OCI-LY7 (cell line): ENCODE measurements around the gene NIN. TPM values are rescaled to one million over a fixed set of nuclear protein-coding genes. Genes with fewer than 3 reads are reported as not detected.

Experiments
- BruUV-seq: library from RNA; stranded (reverse); fragments of 400-500 nt; replicated peaks from 2 replicates; lab custom pipeline; 2021; lab: Mats Ljungman, UMichigan
- CTCF ChIA-PET: fragments of 300-600 bp; sonication (Branson Sonifier 250); formaldehyde crosslinking; loops from one replicate; lab custom pipeline; 2022; ENCODE audit warnings: antibody characterized with exemption; ENCODE audit not compliant: unreplicated experiment; lab: Charles Lee
- POLR2A ChIA-PET: fragments of 300-600 bp; sonication (Branson Sonifier 250); formaldehyde crosslinking; loops from one replicate; lab custom pipeline; 2022; ENCODE audit warnings: antibody characterized with exemption; lab: Charles Lee
- DNase-seq: peaks from one replicate; pipeline ENCODE4 v3.0.0-alpha.2; 2015; ENCODE audit warnings: low spot score
- H2AFZ ChIP-seq: fragments of 200-600 bp; sonication (generic), shearing (Covaris generic); 2 replicates; pipeline ENCODE4 v1.6.1; 2014; ENCODE audit warnings: mild to moderate bottlenecking, antibody characterized with exemption, low read length, moderate library complexity
- H3K27ac ChIP-seq: fragments of 200-600 bp; sonication (generic); 2 replicates; pipeline ENCODE4 v1.5.1; 2014; ENCODE audit warnings: mixed run types, low read depth, mild to moderate bottlenecking, moderate library complexity, low read length, inconsistent platforms; ENCODE audit not compliant: poor library complexity, severe bottlenecking
- H3K36me3 ChIP-seq: fragments of 200-600 bp; sonication (generic); 2 replicates; pipeline ENCODE4 v1.6.1; 2014; ENCODE audit warnings: mild to moderate bottlenecking, antibody characterized with exemption, low read length, moderate library complexity, mixed read lengths; ENCODE audit not compliant: insufficient read depth
- H3K4me1 ChIP-seq: fragments of 200-600 bp; sonication (generic); 2 replicates; pipeline ENCODE4 v1.5.1; 2014; ENCODE audit warnings: mild to moderate bottlenecking, low read length; ENCODE audit not compliant: insufficient read depth, poor library complexity, severe bottlenecking
- H3K4me2 ChIP-seq: fragments of 200-600 bp; sonication (generic); 2 replicates; pipeline ENCODE4 v1.6.1; 2014; ENCODE audit warnings: mild to moderate bottlenecking, low read length
- H3K4me3 ChIP-seq: fragments of 200-600 bp; sonication (generic); 2 replicates; pipeline ENCODE4 v1.5.1; 2014; ENCODE audit warnings: mild to moderate bottlenecking, low read depth, low read length; ENCODE audit not compliant: poor library complexity, severe bottlenecking
- H3K79me2 ChIP-seq: fragments of 200-600 bp; sonication (generic); 2 replicates; pipeline ENCODE4 v1.6.1; 2016; ENCODE audit warnings: low read depth, mild to moderate bottlenecking, low read length, moderate library complexity, mixed read lengths; ENCODE audit not compliant: insufficient read depth
- H3K9me2 ChIP-seq: fragments of 200-600 bp; sonication (generic); 2 replicates; pipeline ENCODE4 v1.6.1; 2016; ENCODE audit warnings: mild to moderate bottlenecking, low read length, mixed read lengths; ENCODE audit not compliant: insufficient read depth
- H3K9me3 ChIP-seq: fragments of 200-600 bp; sonication (generic); 2 replicates; pipeline ENCODE4 v1.6.1; 2014; ENCODE audit warnings: mild to moderate bottlenecking, mixed run types, low read length, mixed read lengths
- H4K20me1 ChIP-seq: fragments of 200-600 bp; sonication (generic); 2 replicates; pipeline ENCODE4 v1.6.1; 2014; ENCODE audit warnings: mild to moderate bottlenecking, antibody characterized with exemption, low read length, moderate library complexity, mixed read lengths; ENCODE audit not compliant: insufficient read depth
- EZH2phosphoT487 ChIP-seq: fragments of 200-600 bp; sonication (generic); IDR thresholded peaks from 2 replicates; pipeline ENCODE4 v1.6.1; 2018; ENCODE audit warnings: low read depth, borderline replicate concordance, mild to moderate bottlenecking, mixed run types, antibody characterized with exemption, low read length, moderate library complexity, mixed read lengths
- intact Hi-C: fragments of 100-400 bp; cut with micrococcal nuclease; formaldehyde crosslinking; loops from one replicate; pipeline ENCODE4 v1.10.0; 2022; ENCODE audit not compliant: unreplicated experiment
- total RNA-seq, 2 experiments: library from RNA; depleted of rRNA in 1 of 2; stranded (reverse); fragments of >200 nt in 1 of 2; shearing (Covaris generic) in 1 of 2; gene quantifications; 2 replicates each; pipeline ENCODE4 v1.2.3, GENCODE V29; 2014 to 2022
- TF ChIP-seq, protein P1 (sequence below): fragments of 200-600 bp; sonication (generic); conservative IDR thresholded peaks from 2 replicates; pipeline ENCODE4 v1.5.1; 2014; ENCODE audit warnings: mild to moderate bottlenecking, antibody characterized with exemption, low read length, moderate library complexity, mixed read lengths

NIN gene
- total RNA-seq, 2 experiments from 2014 or later = 95.3 to 189 TPM

- no TSS peak for BruUV-seq
- DNase-seq = peak; percentile 87
- Histone ChIP-seq H3K9me2 (no peaks in the 10 kb centered on the region), H3K4me3 (peak overlapping the region; percentile 68), H4K20me1 (no peaks in the 10 kb centered on the region), H3K27ac (peak overlapping the region; percentile 62), H3K4me2 (peak overlapping the region; percentile 99), H3K36me3 (no peaks in the 10 kb centered on the region), H3K4me1 (peaks cover 39% of the 10 kb centered on the region), H3K79me2 (no peaks in the 10 kb centered on the region), H2AFZ (peak overlapping the region; percentile 99), H3K9me3 (no peaks in the 10 kb centered on the region)
- ChIA-PET POLR2A (interaction anchor here (0.6 to 5.5 kb wide), 34 partner anchors 10 to 1421 kb away, joined by 3 to 78 read pairs (median 4); partner anchors contain the start of genes ABHD12B, NEMF and NIN), CTCF (interaction anchor here (0.6 to 3.5 kb wide), 16 partner anchors 10 to 889 kb away, joined by 3 to 32 read pairs (median 4); no protein-coding TSS in a partner anchor)
- intact Hi-C loops = loop anchor here (1.0 to 5.0 kb wide), 9 partner anchors 30 to 548 kb away; partner anchors contain the start of genes DMAC2L, L2HGDH and MAP4K5
- TF ChIP-seq EZH2phosphoT487 = no peak
- TF ChIP-seq, protein P1, sequence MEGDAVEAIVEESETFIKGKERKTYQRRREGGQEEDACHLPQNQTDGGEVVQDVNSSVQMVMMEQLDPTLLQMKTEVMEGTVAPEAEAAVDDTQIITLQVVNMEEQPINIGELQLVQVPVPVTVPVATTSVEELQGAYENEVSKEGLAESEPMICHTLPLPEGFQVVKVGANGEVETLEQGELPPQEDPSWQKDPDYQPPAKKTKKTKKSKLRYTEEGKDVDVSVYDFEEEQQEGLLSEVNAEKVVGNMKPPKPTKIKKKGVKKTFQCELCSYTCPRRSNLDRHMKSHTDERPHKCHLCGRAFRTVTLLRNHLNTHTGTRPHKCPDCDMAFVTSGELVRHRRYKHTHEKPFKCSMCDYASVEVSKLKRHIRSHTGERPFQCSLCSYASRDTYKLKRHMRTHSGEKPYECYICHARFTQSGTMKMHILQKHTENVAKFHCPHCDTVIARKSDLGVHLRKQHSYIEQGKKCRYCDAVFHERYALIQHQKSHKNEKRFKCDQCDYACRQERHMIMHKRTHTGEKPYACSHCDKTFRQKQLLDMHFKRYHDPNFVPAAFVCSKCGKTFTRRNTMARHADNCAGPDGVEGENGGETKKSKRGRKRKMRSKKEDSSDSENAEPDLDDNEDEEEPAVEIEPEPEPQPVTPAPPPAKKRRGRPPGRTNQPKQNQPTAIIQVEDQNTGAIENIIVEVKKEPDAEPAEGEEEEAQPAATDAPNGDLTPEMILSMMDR = peak; percentile 82
These were observed 29.6 kb upstream of the NIN start for GRCh38 chr14:50860478-50861086.

DNA sequence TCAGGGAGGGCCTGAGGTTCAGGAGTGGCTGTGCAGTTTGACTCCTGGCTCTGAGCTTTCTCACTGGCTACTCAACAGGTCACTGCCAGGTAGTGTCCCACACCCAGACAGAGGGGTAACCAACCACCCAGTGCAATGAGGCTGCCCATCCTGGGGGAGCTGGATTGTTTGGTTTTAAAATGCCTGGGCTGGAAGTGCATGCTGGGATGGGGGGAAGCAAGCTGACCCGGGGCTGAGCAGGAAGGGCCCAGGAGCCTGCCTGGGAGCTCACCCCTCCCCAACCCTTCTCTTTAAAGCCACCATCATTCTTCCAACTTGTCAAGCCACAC lies 28.3 kb upstream of the NIN start:
- no TSS peak for BruUV-seq
- Histone ChIP-seq H3K79me2 (no peaks in the 10 kb centered on the region), H3K4me1 (peaks cover 39% of the 10 kb centered on the region), H3K4me2 (peak overlapping the region; percentile 99), H4K20me1 (no peaks in the 10 kb centered on the region), H3K9me2 (no peaks in the 10 kb centered on the region), H3K9me3 (no peaks in the 10 kb centered on the region), H3K36me3 (no peaks in the 10 kb centered on the region), H3K4me3 (peak overlapping the region; percentile 68), H3K27ac (peak overlapping the region; percentile 62), H2AFZ (peak overlapping the region; percentile 99)
- CTCF ChIA-PET = interaction anchor here (0.5 to 3.5 kb wide), 8 partner anchors 16 to 82 kb away, joined by 3 to 32 read pairs (median 5); no protein-coding TSS in a partner anchor
- DNase-seq = no peak
- no peak for TF ChIP-seq EZH2phosphoT487
- TF ChIP-seq, protein P1 = no peak
- POLR2A ChIA-PET = interaction anchor here (0.6 to 5.5 kb wide), 18 partner anchors 11 to 581 kb away, joined by 3 to 78 read pairs (median 8); partner anchors contain the start of genes ABHD12B and NIN
- intact Hi-C loops = no loop called here

DNA sequence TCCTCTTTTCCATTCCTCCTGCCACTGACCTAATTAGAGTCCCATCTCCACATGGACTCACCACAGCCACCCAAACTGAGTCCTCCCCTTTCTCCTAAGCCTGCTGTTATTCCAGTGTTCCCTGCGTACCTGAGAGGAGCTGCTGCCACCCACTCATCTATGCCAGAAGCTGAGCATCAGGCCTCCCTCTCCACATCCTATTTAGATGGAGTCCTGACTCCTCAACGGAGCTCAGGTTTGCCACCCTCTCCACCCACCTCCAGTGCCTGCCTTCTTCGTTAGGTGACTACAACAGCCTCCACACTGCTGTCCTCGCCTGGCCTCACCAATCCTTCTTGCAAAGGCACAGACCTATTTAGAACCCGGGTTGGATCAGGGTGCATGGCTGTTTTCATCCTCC lies 25.7 kb upstream of the NIN start:
- Histone ChIP-seq H3K27ac (no peak overlapping the region), H3K4me3 (no peak overlapping the region), H3K4me2 (no peak overlapping the region), H3K79me2 (no peaks in the 10 kb centered on the region), H3K9me3 (no peaks in the 10 kb centered on the region), H4K20me1 (no peaks in the 10 kb centered on the region), H3K36me3 (no peaks in the 10 kb centered on the region), H3K9me2 (no peaks in the 10 kb centered on the region), H3K4me1 (peaks cover 28% of the 10 kb centered on the region), H2AFZ (no peak overlapping the region)
- no peak for DNase-seq
- BruUV-seq = no TSS peak
- POLR2A ChIA-PET = interaction anchor here (0.7 to 5.5 kb wide), 5 partner anchors 19 to 85 kb away, joined by 3 to 78 read pairs (median 4); no protein-coding TSS in a partner anchor
- intact Hi-C loops = no loop called here
- CTCF ChIA-PET = interaction anchor here (0.6 kb wide), 2 partner anchors 14 to 232 kb away, joined by 3 read pairs; no protein-coding TSS in a partner anchor
- TF ChIP-seq EZH2phosphoT487 = no peak
- TF ChIP-seq, protein P1 = no peak
